OCI-LY1 (cell line): ENCODE data around the gene ZNF608.

Experiments used
- EZH2 ChIP-seq: fragments of 200-600 bp; sonication (generic), shearing (Covaris generic); IDR thresholded peaks from 2 replicates; pipeline ENCODE4 v1.8.0; 2017; ENCODE audit warnings: borderline replicate concordance, mixed run types, mild to moderate bottlenecking, antibody characterized with exemption, low read length, moderate library complexity, mixed read lengths
- TF ChIP-seq, protein P1 (sequence below): fragments of 200-600 bp; sonication (generic), shearing (Covaris generic); IDR thresholded peaks from 2 replicates; pipeline ENCODE4 v1.5.1; 2017; ENCODE audit warnings: mild to moderate bottlenecking, antibody characterized with exemption, low read length, moderate library complexity, mixed read lengths

DNA sequence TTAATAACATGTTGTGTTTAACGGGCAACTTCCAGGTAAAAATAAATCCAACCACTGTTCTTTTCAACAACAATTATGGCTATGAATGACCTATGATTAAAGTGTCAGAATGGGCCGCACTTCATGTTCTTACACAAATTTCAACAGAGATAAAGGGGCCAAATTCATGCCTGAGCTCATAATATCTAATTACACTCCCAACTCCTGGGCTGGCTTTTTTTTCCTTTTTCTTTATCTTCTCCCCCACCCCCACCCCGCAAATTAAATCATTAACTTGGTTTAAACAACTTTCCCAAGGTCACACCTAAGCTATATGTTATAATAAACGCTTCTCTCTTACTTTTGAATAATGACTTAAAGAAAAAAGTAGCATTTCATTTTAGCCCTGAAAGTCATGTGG lies 25.8 kb downstream of the ZNF608 start:
- TF ChIP-seq, protein P1, sequence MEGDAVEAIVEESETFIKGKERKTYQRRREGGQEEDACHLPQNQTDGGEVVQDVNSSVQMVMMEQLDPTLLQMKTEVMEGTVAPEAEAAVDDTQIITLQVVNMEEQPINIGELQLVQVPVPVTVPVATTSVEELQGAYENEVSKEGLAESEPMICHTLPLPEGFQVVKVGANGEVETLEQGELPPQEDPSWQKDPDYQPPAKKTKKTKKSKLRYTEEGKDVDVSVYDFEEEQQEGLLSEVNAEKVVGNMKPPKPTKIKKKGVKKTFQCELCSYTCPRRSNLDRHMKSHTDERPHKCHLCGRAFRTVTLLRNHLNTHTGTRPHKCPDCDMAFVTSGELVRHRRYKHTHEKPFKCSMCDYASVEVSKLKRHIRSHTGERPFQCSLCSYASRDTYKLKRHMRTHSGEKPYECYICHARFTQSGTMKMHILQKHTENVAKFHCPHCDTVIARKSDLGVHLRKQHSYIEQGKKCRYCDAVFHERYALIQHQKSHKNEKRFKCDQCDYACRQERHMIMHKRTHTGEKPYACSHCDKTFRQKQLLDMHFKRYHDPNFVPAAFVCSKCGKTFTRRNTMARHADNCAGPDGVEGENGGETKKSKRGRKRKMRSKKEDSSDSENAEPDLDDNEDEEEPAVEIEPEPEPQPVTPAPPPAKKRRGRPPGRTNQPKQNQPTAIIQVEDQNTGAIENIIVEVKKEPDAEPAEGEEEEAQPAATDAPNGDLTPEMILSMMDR = no peak
- TF ChIP-seq EZH2 = no peak
